Measurements from ENCODE around the gene DENND10.

Gene DENND10

DNA sequence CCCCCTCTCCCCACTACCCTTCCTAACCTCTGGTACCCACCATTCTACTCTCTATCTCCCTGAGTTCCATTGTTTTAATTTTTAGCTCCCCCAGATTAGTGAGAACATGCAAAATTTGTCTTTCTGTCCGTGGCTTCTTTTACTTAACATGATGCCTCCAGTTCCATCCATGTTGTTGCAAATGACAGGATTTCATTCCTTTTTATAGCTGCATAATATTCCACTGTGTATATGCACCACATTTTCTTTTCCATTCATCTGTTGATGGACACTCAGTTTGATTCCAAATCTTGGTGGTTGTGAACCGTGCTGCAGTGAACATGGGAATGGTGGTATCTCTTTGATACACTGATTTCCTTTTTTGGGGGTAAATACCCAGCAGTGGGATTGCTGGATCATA is 22.0 kb downstream of the DENND10 start:
- peaks cover 8% of the 10 kb centered on the region for H3K36me3 ChIP-seq (replicated peaks; ENCODE audit: low read depth, low read length)

DNA sequence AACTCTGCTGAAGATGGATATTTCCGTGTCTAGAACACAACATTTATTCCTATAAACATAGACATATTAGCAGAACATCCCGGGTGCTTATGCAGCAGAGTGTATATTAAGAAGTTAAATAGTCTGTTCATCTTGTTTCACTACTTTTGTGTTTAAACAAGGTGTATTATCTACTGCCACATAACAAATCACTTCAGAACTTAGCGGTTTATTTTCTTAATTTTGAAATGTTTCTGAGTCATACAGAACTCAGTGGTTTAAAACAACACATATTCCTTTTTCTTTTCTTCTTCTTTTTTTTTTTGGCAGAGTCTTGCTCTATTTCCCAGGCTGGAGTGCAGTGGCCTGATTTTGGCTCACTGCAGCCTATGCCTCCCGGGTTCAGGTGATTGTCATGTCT is 25.8 kb downstream of the DENND10 start:
- Histone ChIP-seq H4K20me1 (ENCODE audit: insufficient read depth, low read length) (no peaks in the 10 kb centered on the region), H3K36me3 (replicated peaks; ENCODE audit: low read depth, low read length) (peaks cover 8% of the 10 kb centered on the region), H3K79me2 (ENCODE audit: low read length) (no peaks in the 10 kb centered on the region), H3K27me3 (ENCODE audit: low read depth, low read length) (no peaks in the 10 kb centered on the region), H3K9ac (ENCODE audit: low read length) (no peak overlapping the region), H3K27ac (ENCODE audit: low read length) (no peak overlapping the region), H3K4me1 (ENCODE audit: low read length) (peaks cover 11% of the 10 kb centered on the region), H2AFZ (ENCODE audit: low read depth, low read length) (no peak overlapping the region), H3K4me2 (ENCODE audit: low read length) (no peak overlapping the region), H3K4me3 (ENCODE audit: low read length) (no peak overlapping the region), H3K9me3 (ENCODE audit: insufficient read depth, low read length) (no peaks in the 10 kb centered on the region)
- no peak for TF ChIP-seq EZH2phosphoT487 (IDR thresholded peaks at IDR 0.05; ENCODE audit: low read depth)
- TF ChIP-seq, protein P1, sequence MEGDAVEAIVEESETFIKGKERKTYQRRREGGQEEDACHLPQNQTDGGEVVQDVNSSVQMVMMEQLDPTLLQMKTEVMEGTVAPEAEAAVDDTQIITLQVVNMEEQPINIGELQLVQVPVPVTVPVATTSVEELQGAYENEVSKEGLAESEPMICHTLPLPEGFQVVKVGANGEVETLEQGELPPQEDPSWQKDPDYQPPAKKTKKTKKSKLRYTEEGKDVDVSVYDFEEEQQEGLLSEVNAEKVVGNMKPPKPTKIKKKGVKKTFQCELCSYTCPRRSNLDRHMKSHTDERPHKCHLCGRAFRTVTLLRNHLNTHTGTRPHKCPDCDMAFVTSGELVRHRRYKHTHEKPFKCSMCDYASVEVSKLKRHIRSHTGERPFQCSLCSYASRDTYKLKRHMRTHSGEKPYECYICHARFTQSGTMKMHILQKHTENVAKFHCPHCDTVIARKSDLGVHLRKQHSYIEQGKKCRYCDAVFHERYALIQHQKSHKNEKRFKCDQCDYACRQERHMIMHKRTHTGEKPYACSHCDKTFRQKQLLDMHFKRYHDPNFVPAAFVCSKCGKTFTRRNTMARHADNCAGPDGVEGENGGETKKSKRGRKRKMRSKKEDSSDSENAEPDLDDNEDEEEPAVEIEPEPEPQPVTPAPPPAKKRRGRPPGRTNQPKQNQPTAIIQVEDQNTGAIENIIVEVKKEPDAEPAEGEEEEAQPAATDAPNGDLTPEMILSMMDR (IDR thresholded peaks at IDR 0.05; ENCODE audit: low read depth, low read length): no peak

More for the DNA sequence above, 22.0 kb downstream of the DENND10 start:
- no peak overlapping the region for H3K9ac ChIP-seq (ENCODE audit: low read length)
- H2AFZ ChIP-seq (ENCODE audit: low read depth, low read length): no peak overlapping the region
- 0 out of 2 replicates have a peak, but pooled peaks cover 3% of the 10 kb centered on the region for H3K4me1 ChIP-seq (ENCODE audit: low read length)
- H3K4me2 ChIP-seq (ENCODE audit: low read length): no peak overlapping the region
- H3K27ac ChIP-seq (ENCODE audit: low read length): no peak overlapping the region
- no peaks in the 10 kb centered on the region for H3K79me2 ChIP-seq (ENCODE audit: low read length)
- H3K9me3 ChIP-seq (ENCODE audit: insufficient read depth, low read length): no peaks in the 10 kb centered on the region
- no peaks in the 10 kb centered on the region for H3K27me3 ChIP-seq (ENCODE audit: low read depth, low read length)
- TF ChIP-seq, protein P1 (IDR thresholded peaks at IDR 0.05; ENCODE audit: low read depth, low read length): no peak
- H3K4me3 ChIP-seq (ENCODE audit: low read length): no peak overlapping the region
- H4K20me1 ChIP-seq (ENCODE audit: insufficient read depth, low read length): no peaks in the 10 kb centered on the region

DNA sequence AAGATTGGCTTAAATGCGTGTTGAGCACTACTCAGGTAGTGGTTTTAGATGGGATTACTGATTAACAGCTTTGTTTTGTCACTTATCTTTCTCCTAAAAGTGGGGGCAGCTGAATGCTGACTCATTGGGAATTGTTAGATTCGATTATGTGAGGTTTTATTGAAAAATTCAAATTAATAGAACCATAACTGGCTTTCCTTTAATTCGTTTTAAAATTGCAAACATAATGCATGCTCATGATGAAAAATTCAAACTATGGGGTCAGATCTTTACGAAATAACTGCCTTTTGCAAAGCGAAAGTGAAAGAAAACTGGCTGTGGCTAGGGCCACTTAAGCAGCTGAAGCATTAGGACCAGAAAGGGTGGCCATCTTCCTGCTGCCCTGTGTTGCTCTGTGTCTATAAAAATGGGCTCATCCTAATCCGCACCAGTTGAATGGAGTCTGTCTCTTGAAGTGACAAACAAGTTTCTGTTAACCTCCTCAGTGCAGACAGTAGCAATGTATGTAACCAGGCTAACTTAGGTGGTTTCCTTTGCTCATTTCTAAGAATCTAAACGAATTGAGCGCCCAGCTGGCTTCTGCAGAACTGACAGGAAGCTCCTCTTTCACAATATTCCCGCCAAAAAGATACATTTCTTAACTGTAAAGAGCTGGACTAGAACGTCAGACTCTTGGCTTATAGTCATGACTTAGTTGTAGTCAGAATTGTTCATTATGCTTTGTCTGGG is 27.8 kb downstream of the DENND10 start:
- no peaks in the 10 kb centered on the region for H3K79me2 ChIP-seq (ENCODE audit: low read length)
- H2AFZ ChIP-seq (ENCODE audit: low read depth, low read length): peak overlapping the region; percentile 85
- H3K4me3 ChIP-seq (ENCODE audit: low read length): peak overlapping the region; percentile 77
- H3K9ac ChIP-seq (ENCODE audit: low read length): peak overlapping the region; percentile 74
- H3K4me2 ChIP-seq (ENCODE audit: low read length): peak overlapping the region; percentile 78
- no peaks in the 10 kb centered on the region for H3K27me3 ChIP-seq (ENCODE audit: low read depth, low read length)
- peaks cover 5% of the 10 kb centered on the region for H3K36me3 ChIP-seq (replicated peaks; ENCODE audit: low read depth, low read length)
- H4K20me1 ChIP-seq (ENCODE audit: insufficient read depth, low read length): no peaks in the 10 kb centered on the region
- peaks cover 11% of the 10 kb centered on the region for H3K4me1 ChIP-seq (ENCODE audit: low read length)
- no peaks in the 10 kb centered on the region for H3K9me3 ChIP-seq (ENCODE audit: insufficient read depth, low read length)
- TF ChIP-seq EZH2phosphoT487 (IDR thresholded peaks at IDR 0.05; ENCODE audit: low read depth): no peak
- TF ChIP-seq, protein P1 (IDR thresholded peaks at IDR 0.05; ENCODE audit: low read depth, low read length): no peak
- peak overlapping the region; percentile 58 for H3K27ac ChIP-seq (ENCODE audit: low read length)

DNA sequence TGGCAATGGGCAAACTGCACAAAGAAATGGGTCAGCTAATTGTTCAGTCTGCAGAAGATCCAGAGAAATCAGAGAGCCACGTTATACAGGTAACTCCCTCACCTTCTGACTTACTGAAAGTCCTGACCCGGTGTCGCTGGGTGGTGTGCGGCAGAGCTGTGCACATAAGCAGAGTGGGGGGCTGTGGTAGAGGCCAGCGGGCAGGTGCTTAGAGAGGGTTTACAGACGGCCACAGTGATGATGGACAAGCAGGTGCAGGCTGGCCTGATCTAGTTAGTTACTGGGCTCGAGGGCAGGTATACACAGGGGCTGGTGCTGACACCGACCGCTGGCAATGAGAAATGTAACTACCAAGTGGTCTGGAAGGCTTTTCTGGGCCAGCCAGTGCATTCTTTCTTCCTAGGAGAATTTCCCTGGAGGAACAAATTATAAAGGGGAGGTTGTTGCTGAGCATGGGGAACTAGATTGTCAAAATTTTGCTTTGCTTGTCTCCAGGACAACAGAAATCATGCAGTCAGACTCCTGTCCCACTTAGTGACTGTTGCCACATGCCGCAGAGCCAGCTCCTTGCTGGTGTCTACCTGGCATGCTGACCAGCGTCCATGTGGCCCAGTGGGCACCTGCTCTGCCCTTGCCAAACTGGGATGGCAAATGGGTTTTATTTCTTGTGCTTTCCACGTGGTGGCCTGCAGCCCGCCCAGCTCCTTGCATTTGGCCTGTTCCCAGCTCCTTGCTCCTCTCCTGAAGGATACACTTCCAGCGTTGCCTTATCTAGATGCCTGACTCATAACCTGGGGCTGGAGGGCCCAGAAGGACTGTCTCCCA is 28.8 kb downstream of the DENND10 start:
- Histone ChIP-seq H3K4me1 (ENCODE audit: low read length) (peaks cover 11% of the 10 kb centered on the region), H3K4me3 (ENCODE audit: low read length) (no peak overlapping the region), H3K27me3 (ENCODE audit: low read depth, low read length) (no peaks in the 10 kb centered on the region), H4K20me1 (ENCODE audit: insufficient read depth, low read length) (no peaks in the 10 kb centered on the region), H3K4me2 (ENCODE audit: low read length) (no peak overlapping the region), H2AFZ (ENCODE audit: low read depth, low read length) (no peak overlapping the region), H3K79me2 (ENCODE audit: low read length) (no peaks in the 10 kb centered on the region), H3K27ac (ENCODE audit: low read length) (no peak overlapping the region), H3K36me3 (replicated peaks; ENCODE audit: low read depth, low read length) (peaks cover 5% of the 10 kb centered on the region), H3K9me3 (ENCODE audit: insufficient read depth, low read length) (no peaks in the 10 kb centered on the region), H3K9ac (ENCODE audit: low read length) (no peak overlapping the region)
- TF ChIP-seq EZH2phosphoT487 (IDR thresholded peaks at IDR 0.05; ENCODE audit: low read depth): no peak
- TF ChIP-seq, protein P1 (IDR thresholded peaks at IDR 0.05; ENCODE audit: low read depth, low read length): no peak
